ENCODE data around the gene PRKAG2.

The PRKAG2 gene

DNA sequence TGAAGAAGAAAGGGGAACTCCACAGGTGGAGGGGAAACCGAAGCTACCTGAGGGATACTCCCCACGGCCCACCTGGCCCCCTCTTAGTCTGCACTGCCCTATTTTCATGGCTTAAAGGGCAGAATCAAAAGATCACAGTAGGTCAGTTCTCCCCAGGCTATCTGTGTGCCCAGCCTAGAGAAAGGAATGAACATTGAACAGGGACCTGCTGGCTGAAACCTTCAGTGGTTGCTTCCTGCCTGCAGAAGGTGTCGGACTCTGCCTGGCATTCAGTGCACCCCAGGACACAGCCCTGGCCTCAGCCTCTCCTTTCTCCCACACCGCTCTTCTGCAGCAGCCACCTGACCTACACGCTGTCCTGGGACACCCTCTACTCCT is 74.5 kb downstream of the PRKAG2 start:
- H3K9me2 ChIP-seq (replicated peaks; ENCODE audit: low read depth, low read length) = no peaks in the 10 kb centered on the region
- H3K36me3 ChIP-seq (ENCODE audit: insufficient read depth, low read length) = no peaks in the 10 kb centered on the region
- TF ChIP-seq, protein P1, sequence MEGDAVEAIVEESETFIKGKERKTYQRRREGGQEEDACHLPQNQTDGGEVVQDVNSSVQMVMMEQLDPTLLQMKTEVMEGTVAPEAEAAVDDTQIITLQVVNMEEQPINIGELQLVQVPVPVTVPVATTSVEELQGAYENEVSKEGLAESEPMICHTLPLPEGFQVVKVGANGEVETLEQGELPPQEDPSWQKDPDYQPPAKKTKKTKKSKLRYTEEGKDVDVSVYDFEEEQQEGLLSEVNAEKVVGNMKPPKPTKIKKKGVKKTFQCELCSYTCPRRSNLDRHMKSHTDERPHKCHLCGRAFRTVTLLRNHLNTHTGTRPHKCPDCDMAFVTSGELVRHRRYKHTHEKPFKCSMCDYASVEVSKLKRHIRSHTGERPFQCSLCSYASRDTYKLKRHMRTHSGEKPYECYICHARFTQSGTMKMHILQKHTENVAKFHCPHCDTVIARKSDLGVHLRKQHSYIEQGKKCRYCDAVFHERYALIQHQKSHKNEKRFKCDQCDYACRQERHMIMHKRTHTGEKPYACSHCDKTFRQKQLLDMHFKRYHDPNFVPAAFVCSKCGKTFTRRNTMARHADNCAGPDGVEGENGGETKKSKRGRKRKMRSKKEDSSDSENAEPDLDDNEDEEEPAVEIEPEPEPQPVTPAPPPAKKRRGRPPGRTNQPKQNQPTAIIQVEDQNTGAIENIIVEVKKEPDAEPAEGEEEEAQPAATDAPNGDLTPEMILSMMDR (conservative IDR thresholded peaks at IDR 0.05; ENCODE audit: low read length) = no peak
- no peak for TF ChIP-seq EZH2phosphoT487 (IDR thresholded peaks at IDR 0.05; ENCODE audit: borderline replicate concordance)
- H3K4me2 ChIP-seq (ENCODE audit: low read depth, low read length, poor library complexity, severe bottlenecking) = no peak overlapping the region
- no peaks in the 10 kb centered on the region for H3F3A ChIP-seq (ENCODE audit: low read depth)
- no peaks in the 10 kb centered on the region for H4K20me1 ChIP-seq (ENCODE audit: insufficient read depth, low read length, poor library complexity, severe bottlenecking)
- no peak overlapping the region for H2AFZ ChIP-seq (ENCODE audit: low read length)
- H3K27me3 ChIP-seq (ENCODE audit: insufficient read depth, low read length, poor library complexity, severe bottlenecking) = no peaks in the 10 kb centered on the region
- H3K4me3 ChIP-seq (ENCODE audit: low read length, poor library complexity, severe bottlenecking) = no peak overlapping the region
- H3K9ac ChIP-seq (ENCODE audit: low read depth, low read length, poor library complexity, severe bottlenecking) = no peak overlapping the region
- no peaks in the 10 kb centered on the region for H3K9me3 ChIP-seq (ENCODE audit: insufficient read depth, low read depth, low read length)
- H3K4me1 ChIP-seq (ENCODE audit: insufficient read depth, low read length, poor library complexity, severe bottlenecking) = no peaks in the 10 kb centered on the region
- H3K79me2 ChIP-seq (ENCODE audit: insufficient read depth, low read length) = no peaks in the 10 kb centered on the region

DNA sequence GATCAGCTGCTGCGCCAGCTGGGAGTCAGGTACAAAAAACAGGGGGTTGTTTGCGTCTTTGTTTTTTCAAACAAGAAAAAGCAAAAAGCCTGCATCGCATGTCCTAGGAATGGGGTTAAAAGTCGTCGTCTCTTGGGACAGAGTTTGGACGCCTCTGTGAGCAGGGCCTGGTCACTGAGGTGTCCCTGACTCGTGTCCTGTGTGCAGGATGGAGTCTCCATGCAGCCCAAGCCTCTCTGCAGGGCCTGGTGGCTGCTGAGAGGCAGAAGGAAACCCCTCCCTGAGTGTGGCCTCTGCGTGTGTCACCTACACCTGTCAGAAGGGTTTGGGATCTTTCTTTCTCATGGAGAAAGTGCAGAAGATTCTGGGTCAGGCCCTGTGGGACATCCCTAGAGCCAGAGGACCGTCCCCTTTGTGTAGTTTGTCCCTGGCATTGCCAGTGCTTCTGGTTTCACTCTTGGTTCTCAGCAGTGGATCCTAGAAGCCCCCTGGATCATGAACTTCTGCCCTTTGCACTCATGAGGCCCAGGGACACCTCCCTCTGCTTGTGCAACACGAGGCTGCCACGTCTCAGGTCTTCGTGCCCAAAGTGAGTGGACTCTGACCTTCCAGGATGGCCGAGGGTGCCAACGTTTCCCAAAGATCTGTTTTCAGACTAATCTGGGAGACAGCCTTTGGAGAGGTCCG is 75.0 kb downstream of the PRKAG2 start:
- no peak for TF ChIP-seq EZH2phosphoT487 (IDR thresholded peaks at IDR 0.05; ENCODE audit: borderline replicate concordance)
- TF ChIP-seq, protein P1 (conservative IDR thresholded peaks at IDR 0.05; ENCODE audit: low read length) = no peak
- H3K4me2 ChIP-seq (ENCODE audit: low read depth, low read length, poor library complexity, severe bottlenecking) = no peak overlapping the region
- H3K79me2 ChIP-seq (ENCODE audit: insufficient read depth, low read length) = no peaks in the 10 kb centered on the region
- no peaks in the 10 kb centered on the region for H3K36me3 ChIP-seq (ENCODE audit: insufficient read depth, low read length)
- H3K4me3 ChIP-seq (ENCODE audit: low read length, poor library complexity, severe bottlenecking) = no peak overlapping the region
- H3K27me3 ChIP-seq (ENCODE audit: insufficient read depth, low read length, poor library complexity, severe bottlenecking) = no peaks in the 10 kb centered on the region
- H3K4me1 ChIP-seq (ENCODE audit: insufficient read depth, low read length, poor library complexity, severe bottlenecking) = peaks cover 3% of the 10 kb centered on the region
- no peaks in the 10 kb centered on the region for H4K20me1 ChIP-seq (ENCODE audit: insufficient read depth, low read length, poor library complexity, severe bottlenecking)
- H3K9me3 ChIP-seq (ENCODE audit: insufficient read depth, low read depth, low read length) = no peaks in the 10 kb centered on the region
- H3K9me2 ChIP-seq (replicated peaks; ENCODE audit: low read depth, low read length) = no peaks in the 10 kb centered on the region
- no peaks in the 10 kb centered on the region for H3F3A ChIP-seq (ENCODE audit: low read depth)
- no peak overlapping the region for H2AFZ ChIP-seq (ENCODE audit: low read length)
- H3K9ac ChIP-seq (ENCODE audit: low read depth, low read length, poor library complexity, severe bottlenecking) = no peak overlapping the region

DNA sequence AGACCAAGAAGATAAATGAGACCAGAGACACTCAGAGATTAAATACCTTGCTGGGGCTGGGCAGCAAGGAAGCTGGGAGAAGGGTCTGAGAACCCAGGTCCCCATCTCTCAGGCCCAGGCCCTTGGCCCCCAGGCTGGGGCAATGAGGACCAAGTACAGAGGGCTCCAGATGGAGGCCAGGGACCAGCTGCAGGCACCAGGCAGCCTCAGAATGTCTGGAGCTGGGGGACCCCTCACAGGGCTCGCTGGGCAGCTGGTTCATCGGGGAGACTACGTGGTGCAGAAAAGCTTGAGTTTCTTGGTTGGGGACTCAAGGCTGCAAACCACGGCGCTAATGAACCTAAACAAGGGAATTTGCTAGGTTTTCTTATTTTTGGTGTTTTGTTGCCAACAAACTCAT is 75.6 kb downstream of the PRKAG2 start:
- Histone ChIP-seq H3K9ac (ENCODE audit: low read depth, low read length, poor library complexity, severe bottlenecking) (no peak overlapping the region), H4K20me1 (ENCODE audit: insufficient read depth, low read length, poor library complexity, severe bottlenecking) (no peaks in the 10 kb centered on the region), H3F3A (ENCODE audit: low read depth) (no peaks in the 10 kb centered on the region), H3K79me2 (ENCODE audit: insufficient read depth, low read length) (no peaks in the 10 kb centered on the region), H2AFZ (ENCODE audit: low read length) (no peak overlapping the region), H3K9me3 (ENCODE audit: insufficient read depth, low read depth, low read length) (no peaks in the 10 kb centered on the region), H3K4me1 (ENCODE audit: insufficient read depth, low read length, poor library complexity, severe bottlenecking) (peaks cover 3% of the 10 kb centered on the region), H3K27me3 (ENCODE audit: insufficient read depth, low read length, poor library complexity, severe bottlenecking) (no peaks in the 10 kb centered on the region), H3K4me3 (ENCODE audit: low read length, poor library complexity, severe bottlenecking) (no peak overlapping the region), H3K4me2 (ENCODE audit: low read depth, low read length, poor library complexity, severe bottlenecking) (no peak overlapping the region), H3K9me2 (replicated peaks; ENCODE audit: low read depth, low read length) (no peaks in the 10 kb centered on the region), H3K36me3 (ENCODE audit: insufficient read depth, low read length) (no peaks in the 10 kb centered on the region)
- TF ChIP-seq, protein P1 (conservative IDR thresholded peaks at IDR 0.05; ENCODE audit: low read length) = no peak
- TF ChIP-seq EZH2phosphoT487 (IDR thresholded peaks at IDR 0.05; ENCODE audit: borderline replicate concordance) = no peak
